GM10248 (cell line): ENCODE results near the gene RBM6.

Experiments used
- CTCF ChIA-PET: fragments of 300-600 bp; sonication (Branson Sonifier 250); formaldehyde crosslinking; extraction: SDS; loops from one replicate; lab custom pipeline; 2021; ENCODE audit warnings: antibody characterized with exemption; lab: Yijun Ruan, JAX
- POLR2A ChIA-PET: fragments of 350-650 bp; sonication (Branson Sonifier 250); formaldehyde crosslinking; extraction: SDS; loops from one replicate; lab custom pipeline; 2020; ENCODE audit warnings: antibody characterized with exemption; lab: Yijun Ruan, JAX
- DNase-seq: peaks from one replicate; pipeline ENCODE4 v3.0.0; 2012; ENCODE audit errors: extremely low spot score
- CTCF ChIP-seq: IDR thresholded peaks from 2 replicates; pipeline ENCODE4 v1.5.1; 2012; ENCODE audit warnings: mild to moderate bottlenecking, low read depth; ENCODE audit errors: extremely low read depth, missing control alignments, control extremely low read depth

The RBM6 gene

GRCh38 chr3:50090984-50091383, 151.0 kb downstream of the RBM6 start:
- POLR2A ChIA-PET: no interaction called here
- TF ChIP-seq CTCF: no peak
- no peak for DNase-seq
- CTCF ChIA-PET: interaction anchor here (1.4 to 1.8 kb wide), 2 partner anchors 29 to 156 kb away, joined by 3 to 5 read pairs; no protein-coding TSS in a partner anchor

- ChIA-PET POLR2A (interaction anchor here (0.6 to 0.7 kb wide), 2 partner anchors 289 to 474 kb away, joined by 3 to 5 read pairs; partner anchors contain the start of gene HEMK1), CTCF (interaction anchor here (1.0 to 1.9 kb wide), 5 partner anchors 9 to 292 kb away, joined by 3 to 4 read pairs (median 4); partner anchors contain the start of gene INKA1)
- no peak for TF ChIP-seq CTCF
- DNase-seq: no peak
Observed at GRCh38 chr3:50095352-50095998, 155.5 kb downstream of the RBM6 start.

GRCh38 chr3:50100386-50100785, 160.4 kb downstream of the RBM6 start:
- no peak for DNase-seq
- no peak for TF ChIP-seq CTCF
- CTCF ChIA-PET: no interaction called here
- POLR2A ChIA-PET: no interaction called here

GRCh38 chr3:50100956-50101845, 161.3 kb downstream of the RBM6 start:
- POLR2A ChIA-PET: interaction anchor here (0.6 to 0.7 kb wide), 2 partner anchors 14 to 26 kb away, joined by 3 read pairs; no protein-coding TSS in a partner anchor
- no peak for TF ChIP-seq CTCF
- DNase-seq: no peak
- CTCF ChIA-PET: interaction anchor here (1.0 kb wide), 1 partner anchor 11 kb away, joined by 3 read pairs; no protein-coding TSS in a partner anchor

GRCh38 chr3:50102558-50102957, 162.6 kb downstream of the RBM6 start:
- CTCF ChIA-PET: interaction anchor here (1.0 kb wide), 1 partner anchor 10 kb away, joined by 3 read pairs; no protein-coding TSS in a partner anchor
- POLR2A ChIA-PET: no interaction called here
- no peak for DNase-seq
- TF ChIP-seq CTCF: no peak

- no peak for DNase-seq
- TF ChIP-seq CTCF: no peak
- CTCF ChIA-PET: interaction anchor here (1.4 to 5.3 kb wide), 3 partner anchors 9 to 135 kb away, joined by 3 to 28 read pairs (median 3); no protein-coding TSS in a partner anchor
- POLR2A ChIA-PET: no interaction called here
Observed at GRCh38 chr3:50111757-50112156, 171.8 kb downstream of the RBM6 start.
